Coronary artery (tissue), 2 donors: ENCODE data around the gene PPARG.
A peak's percentile ranks its signal among the peaks of the same experiment; 100 is the strongest.

ENCODE experiments used
- DNase-seq: peaks from one replicate; pipeline ENCODE4 v3.0.0-alpha.2; 2017; ENCODE audit warnings: low spot score
- H3K27ac ChIP-seq, 2 donors: fragments of 200-600 bp; sonication (generic); one replicate each; pipeline ENCODE4 v1.5.1; 2016 to 2019
- H3K4me3 ChIP-seq: fragments of 200-600 bp; sonication (generic); 2 replicates; pipeline ENCODE4 v1.5.1; 2016; ENCODE audit warnings: mild to moderate bottlenecking, moderate library complexity
- TF ChIP-seq, protein P1 (sequence below): fragments of 200-600 bp; sonication (generic); IDR thresholded peaks from one replicate; pipeline ENCODE4 v1.5.1; 2019; ENCODE audit warnings: antibody characterized with exemption

PPARG gene

GRCh38 chr3:12288182-12289129 lies at the start of gene PPARG:
PPARG (plus strand) TSS chr3:12289070; CDS start chr3:12379712, 90,642 bp downstream.
- TF ChIP-seq, protein P1, sequence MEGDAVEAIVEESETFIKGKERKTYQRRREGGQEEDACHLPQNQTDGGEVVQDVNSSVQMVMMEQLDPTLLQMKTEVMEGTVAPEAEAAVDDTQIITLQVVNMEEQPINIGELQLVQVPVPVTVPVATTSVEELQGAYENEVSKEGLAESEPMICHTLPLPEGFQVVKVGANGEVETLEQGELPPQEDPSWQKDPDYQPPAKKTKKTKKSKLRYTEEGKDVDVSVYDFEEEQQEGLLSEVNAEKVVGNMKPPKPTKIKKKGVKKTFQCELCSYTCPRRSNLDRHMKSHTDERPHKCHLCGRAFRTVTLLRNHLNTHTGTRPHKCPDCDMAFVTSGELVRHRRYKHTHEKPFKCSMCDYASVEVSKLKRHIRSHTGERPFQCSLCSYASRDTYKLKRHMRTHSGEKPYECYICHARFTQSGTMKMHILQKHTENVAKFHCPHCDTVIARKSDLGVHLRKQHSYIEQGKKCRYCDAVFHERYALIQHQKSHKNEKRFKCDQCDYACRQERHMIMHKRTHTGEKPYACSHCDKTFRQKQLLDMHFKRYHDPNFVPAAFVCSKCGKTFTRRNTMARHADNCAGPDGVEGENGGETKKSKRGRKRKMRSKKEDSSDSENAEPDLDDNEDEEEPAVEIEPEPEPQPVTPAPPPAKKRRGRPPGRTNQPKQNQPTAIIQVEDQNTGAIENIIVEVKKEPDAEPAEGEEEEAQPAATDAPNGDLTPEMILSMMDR = no peak
- Histone ChIP-seq H3K27ac (peak within 1 kb of the TSS; percentile 58 to 83), H3K4me3 (peak within 1 kb of the TSS; percentile 82)
- no peak for DNase-seq

DNA sequence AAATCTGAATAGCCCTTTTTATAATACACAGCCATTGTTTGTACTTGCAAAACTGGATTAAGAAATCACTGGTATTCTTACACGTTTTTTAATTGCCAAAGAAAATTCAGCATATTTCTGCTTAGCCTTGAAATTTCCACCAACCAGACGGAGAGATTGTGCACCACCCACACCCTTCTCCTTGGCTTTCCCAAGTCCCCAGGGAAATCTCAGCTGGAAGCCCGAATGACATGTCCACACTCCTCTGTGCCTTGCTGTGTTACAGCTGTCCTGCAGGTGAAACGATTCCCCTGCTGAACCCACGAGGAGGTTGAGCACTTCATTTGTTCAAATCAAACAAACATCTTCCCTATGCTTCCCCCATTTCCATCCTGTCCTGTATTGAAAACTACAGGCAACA lies 49.6 kb upstream of the PPARG start:
- no peak overlapping the region for H3K4me3 ChIP-seq
- no peak overlapping the region for H3K27ac ChIP-seq
- DNase-seq = no peak
- TF ChIP-seq, protein P1 = no peak

DNA sequence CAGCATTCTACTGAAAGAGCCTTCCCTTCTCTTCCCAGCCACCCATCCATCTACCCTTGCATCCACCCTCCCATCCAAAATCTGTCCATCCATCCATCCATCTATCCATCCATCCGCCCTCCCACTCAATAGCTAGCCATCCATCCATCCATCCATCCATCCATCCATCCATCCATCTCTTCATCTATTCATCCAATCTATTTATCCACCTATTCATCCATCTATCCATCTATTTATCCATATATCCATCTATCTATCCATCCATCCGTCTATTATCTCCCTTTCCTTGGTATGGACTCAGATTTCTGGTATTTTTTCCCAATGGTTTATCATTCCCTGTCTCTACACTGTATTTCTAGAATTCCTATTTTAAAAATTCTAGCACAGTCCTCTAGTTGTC lies 46.1 kb upstream of the PPARG start:
- no peak overlapping the region for H3K27ac ChIP-seq
- no peak overlapping the region for H3K4me3 ChIP-seq
- TF ChIP-seq, protein P1 = no peak
- DNase-seq = no peak

GRCh38 chr3:12246497-12247163 lies 42.2 kb upstream of the PPARG start:
- no peak overlapping the region for H3K27ac ChIP-seq
- no peak for DNase-seq
- H3K4me3 ChIP-seq = no peak overlapping the region
- TF ChIP-seq, protein P1 = no peak

GRCh38 chr3:12247411-12247810 lies 41.5 kb upstream of the PPARG start:
- TF ChIP-seq, protein P1 = no peak
- no peak overlapping the region for H3K4me3 ChIP-seq
- DNase-seq = no peak
- no peak overlapping the region for H3K27ac ChIP-seq

- no peak overlapping the region for H3K27ac ChIP-seq
- TF ChIP-seq, protein P1 = no peak
- DNase-seq = no peak
These were observed 39.4 kb upstream of the PPARG start for GRCh38 chr3:12249519-12249918.

More at GRCh38 chr3:12249519-12249918, 39.4 kb upstream of the PPARG start:
- no peak overlapping the region for H3K4me3 ChIP-seq
